ENCODE measurements around the gene MAGI2. TPM values are rescaled to one million over a fixed set of nuclear protein-coding genes. Genes with fewer than 3 reads are reported as not detected.

The MAGI2 gene
- total RNA-seq, 1 experiment from 2014 or later: 0.34 TPM

DNA sequence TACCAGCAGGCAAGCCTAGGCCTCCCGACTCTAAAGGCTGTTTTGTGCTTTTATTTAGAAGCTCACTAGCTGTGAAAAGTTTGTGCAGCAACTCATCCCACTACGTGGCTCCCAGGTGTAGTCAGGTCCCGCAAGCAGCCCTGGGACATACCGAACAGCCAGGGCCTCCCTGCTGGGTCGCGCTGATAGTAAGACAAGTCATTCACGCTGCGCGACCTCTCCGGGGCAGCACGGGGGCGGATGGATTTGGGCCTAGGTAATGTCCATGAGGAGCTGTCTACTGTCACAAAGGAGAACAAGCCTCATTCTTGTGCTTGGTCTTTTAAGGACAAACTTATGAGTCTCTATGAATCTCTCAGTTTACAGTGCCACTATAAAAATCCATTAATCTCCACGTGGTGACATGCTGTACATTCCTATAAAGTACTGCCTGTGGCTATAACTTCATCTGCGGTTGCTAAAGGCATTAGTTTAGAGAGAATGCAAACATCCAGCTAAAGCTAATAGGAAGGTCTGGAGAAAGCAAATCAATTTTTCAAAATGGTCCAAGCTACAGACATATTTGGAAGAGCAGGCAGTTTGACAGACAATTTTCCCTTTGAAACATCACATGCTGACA is 1108.1 kb downstream of the MAGI2 start:
- Histone ChIP-seq H3K4me3 (ENCODE audit: low read depth, low read length, poor library complexity, severe bottlenecking) (no peak overlapping the region), H3K27me3 (replicated peaks; ENCODE audit: insufficient read depth, low read depth, low read length, poor library complexity) (peaks cover 10% of the 10 kb centered on the region), H3K27ac (ENCODE audit: low read depth, low read length, poor library complexity, severe bottlenecking) (no peak overlapping the region), H3K4me1 (ENCODE audit: insufficient read depth, low read length, poor library complexity, severe bottlenecking) (no peaks in the 10 kb centered on the region), H3K36me3 (ENCODE audit: insufficient read depth, low read length, poor library complexity, severe bottlenecking) (no peaks in the 10 kb centered on the region), H3K9me3 (ENCODE audit: low read depth, low read length, poor library complexity, severe bottlenecking) (no peaks in the 10 kb centered on the region)
- TF ChIP-seq, protein P1, sequence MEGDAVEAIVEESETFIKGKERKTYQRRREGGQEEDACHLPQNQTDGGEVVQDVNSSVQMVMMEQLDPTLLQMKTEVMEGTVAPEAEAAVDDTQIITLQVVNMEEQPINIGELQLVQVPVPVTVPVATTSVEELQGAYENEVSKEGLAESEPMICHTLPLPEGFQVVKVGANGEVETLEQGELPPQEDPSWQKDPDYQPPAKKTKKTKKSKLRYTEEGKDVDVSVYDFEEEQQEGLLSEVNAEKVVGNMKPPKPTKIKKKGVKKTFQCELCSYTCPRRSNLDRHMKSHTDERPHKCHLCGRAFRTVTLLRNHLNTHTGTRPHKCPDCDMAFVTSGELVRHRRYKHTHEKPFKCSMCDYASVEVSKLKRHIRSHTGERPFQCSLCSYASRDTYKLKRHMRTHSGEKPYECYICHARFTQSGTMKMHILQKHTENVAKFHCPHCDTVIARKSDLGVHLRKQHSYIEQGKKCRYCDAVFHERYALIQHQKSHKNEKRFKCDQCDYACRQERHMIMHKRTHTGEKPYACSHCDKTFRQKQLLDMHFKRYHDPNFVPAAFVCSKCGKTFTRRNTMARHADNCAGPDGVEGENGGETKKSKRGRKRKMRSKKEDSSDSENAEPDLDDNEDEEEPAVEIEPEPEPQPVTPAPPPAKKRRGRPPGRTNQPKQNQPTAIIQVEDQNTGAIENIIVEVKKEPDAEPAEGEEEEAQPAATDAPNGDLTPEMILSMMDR (conservative IDR thresholded peaks at IDR 0.05; ENCODE audit: low read depth, low read length): no peak
- ChIA-PET POLR2A (ENCODE audit: low non-redundant PET) (no interaction called here), CTCF (no interaction called here)
- no TSS peak for BruUV-seq (replicated peaks)
- intact Hi-C loops (cut with micrococcal nuclease; ENCODE audit: unreplicated experiment): no loop called here
- no peak for DNase-seq (ENCODE audit: low spot score)

DNA sequence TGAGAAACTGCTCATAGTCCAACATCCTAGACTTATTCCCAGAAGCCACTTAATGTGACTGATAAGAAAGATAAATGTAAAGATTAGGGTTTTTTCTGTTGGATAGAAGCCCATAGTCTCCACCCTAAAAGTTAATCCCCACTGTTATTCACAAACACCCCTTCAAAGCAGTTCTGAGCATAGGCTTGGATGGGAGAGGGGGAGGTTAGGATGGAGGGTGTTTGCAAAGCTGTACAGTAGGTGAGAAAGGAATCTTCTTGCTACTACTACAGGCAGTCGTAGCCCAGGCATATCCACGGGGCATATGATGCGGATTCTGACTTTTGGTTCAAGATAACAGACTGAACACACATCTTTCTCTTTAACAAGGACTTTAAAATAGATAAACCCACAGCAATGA is 1119.0 kb downstream of the MAGI2 start:
- BruUV-seq (replicated peaks): no TSS peak
- CTCF ChIA-PET: no interaction called here
- intact Hi-C loops (cut with micrococcal nuclease; ENCODE audit: unreplicated experiment): no loop called here

DNA sequence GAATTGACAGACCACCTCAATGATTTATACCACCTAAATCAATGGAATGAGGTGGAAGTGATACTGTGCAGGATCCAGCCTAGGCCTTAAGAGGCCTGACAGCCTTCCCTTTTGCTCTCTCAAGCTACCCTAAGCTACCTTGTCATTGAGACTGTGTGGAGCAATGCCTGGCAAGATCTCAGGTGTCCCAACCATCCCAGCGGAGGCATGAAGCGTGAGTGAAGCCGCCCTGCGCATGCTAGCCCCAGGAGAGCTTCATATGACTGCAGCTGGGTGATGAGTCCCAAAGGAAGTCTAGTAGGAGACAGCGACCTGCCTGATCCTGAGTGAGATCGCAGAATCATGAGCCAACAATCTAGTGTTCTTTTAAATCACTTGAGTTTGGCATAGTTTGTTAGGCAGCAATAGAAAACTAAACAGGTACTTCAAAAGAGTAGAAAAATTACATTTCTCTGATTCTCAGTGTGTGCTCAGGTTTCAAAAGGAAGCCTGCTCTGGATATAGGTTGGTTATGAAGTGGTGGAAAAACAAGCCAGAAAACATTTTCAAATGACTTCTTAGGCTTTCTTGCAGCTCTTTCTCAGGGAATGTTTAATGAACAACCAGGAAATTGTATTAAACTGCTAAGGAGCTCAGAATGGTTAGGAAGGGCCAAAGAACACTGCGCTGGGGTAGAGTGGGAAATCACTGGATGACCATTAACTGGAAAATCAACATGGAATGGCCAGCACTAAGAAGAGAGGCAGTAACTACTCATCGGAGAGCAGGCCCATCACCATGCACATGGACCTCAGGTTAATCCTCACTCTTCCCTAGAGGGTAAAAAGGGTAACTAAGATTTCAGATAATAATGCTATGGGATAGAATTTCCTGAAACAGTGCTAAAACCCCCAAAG is 1119.7 kb downstream of the MAGI2 start:
- H3K4me3 ChIP-seq (ENCODE audit: low read depth, low read length, poor library complexity, severe bottlenecking): no peak overlapping the region
- no peaks in the 10 kb centered on the region for H3K9me3 ChIP-seq (ENCODE audit: low read depth, low read length, poor library complexity, severe bottlenecking)
- no peaks in the 10 kb centered on the region for H3K4me1 ChIP-seq (ENCODE audit: insufficient read depth, low read length, poor library complexity, severe bottlenecking)
- DNase-seq (ENCODE audit: low spot score): no peak
- no TSS peak for BruUV-seq (replicated peaks)
- TF ChIP-seq EZH2 (IDR thresholded peaks at IDR 0.05; ENCODE audit: borderline replicate concordance, low read depth, low read length, poor library complexity, severe bottlenecking): no peak
- TF ChIP-seq, protein P1 (conservative IDR thresholded peaks at IDR 0.05; ENCODE audit: low read depth, low read length): no peak
- no peak overlapping the region for H3K27ac ChIP-seq (ENCODE audit: low read depth, low read length, poor library complexity, severe bottlenecking)
- H3K27me3 ChIP-seq (replicated peaks; ENCODE audit: insufficient read depth, low read depth, low read length, poor library complexity): no peaks in the 10 kb centered on the region
- CTCF ChIA-PET: no interaction called here
- no peaks in the 10 kb centered on the region for H3K36me3 ChIP-seq (ENCODE audit: insufficient read depth, low read length, poor library complexity, severe bottlenecking)
- POLR2A ChIA-PET (ENCODE audit: low non-redundant PET): no interaction called here
- intact Hi-C loops (cut with micrococcal nuclease; ENCODE audit: unreplicated experiment): no loop called here

More for the DNA sequence above, 1119.0 kb downstream of the MAGI2 start:
- Histone ChIP-seq H3K4me1 (ENCODE audit: insufficient read depth, low read length, poor library complexity, severe bottlenecking) (no peaks in the 10 kb centered on the region), H3K9me3 (ENCODE audit: low read depth, low read length, poor library complexity, severe bottlenecking) (no peaks in the 10 kb centered on the region), H3K4me3 (ENCODE audit: low read depth, low read length, poor library complexity, severe bottlenecking) (no peak overlapping the region), H3K27me3 (replicated peaks; ENCODE audit: insufficient read depth, low read depth, low read length, poor library complexity) (no peaks in the 10 kb centered on the region), H3K27ac (ENCODE audit: low read depth, low read length, poor library complexity, severe bottlenecking) (no peak overlapping the region), H3K36me3 (ENCODE audit: insufficient read depth, low read length, poor library complexity, severe bottlenecking) (no peaks in the 10 kb centered on the region)
- POLR2A ChIA-PET (ENCODE audit: low non-redundant PET): no interaction called here
- TF ChIP-seq, protein P1 (conservative IDR thresholded peaks at IDR 0.05; ENCODE audit: low read depth, low read length): no peak
- no peak for TF ChIP-seq EZH2 (IDR thresholded peaks at IDR 0.05; ENCODE audit: borderline replicate concordance, low read depth, low read length, poor library complexity, severe bottlenecking)
- no peak for DNase-seq (ENCODE audit: low spot score)

Measured in A673 (cell line).